Esophagus squamous epithelium (tissue), 5 donors: ENCODE measurements around the gene MAP2K5. TPM values are rescaled to one million over a fixed set of nuclear protein-coding genes. Genes with fewer than 3 reads are reported as not detected.

Experiments
- DNase-seq: peaks from one replicate; lab custom pipeline; 2025; lab: John Stamatoyannopoulos, UW
- H3K27ac ChIP-seq, 4 donors: fragments of 200-600 bp; sonication (generic); one replicate each; pipeline ENCODE4 v1.5.1; 2016 to 2019; ENCODE audit warnings: mild to moderate bottlenecking in 1 of 4
- H3K27me3 ChIP-seq, 4 donors: fragments of 200-600 bp; sonication (generic); 1 replicate in 3 of 4; 2 replicates in 1 of 4; pipeline versions ENCODE4 v1.5.1 to v1.6.0; 2017 to 2021; ENCODE audit warnings: antibody characterized with exemption in 1 of 4
- H3K36me3 ChIP-seq, 3 donors: fragments of 200-600 bp; sonication (generic); one replicate each; pipeline ENCODE4 v1.5.1; 2016 to 2019
- H3K4me1 ChIP-seq, 3 donors: fragments of 200-600 bp; sonication (generic); one replicate each; pipeline ENCODE4 v1.5.1; 2017 to 2019
- H3K4me3 ChIP-seq, 4 donors: fragments of 200-600 bp; sonication (generic); 1 replicate in 3 of 4; 2 replicates in 1 of 4; pipeline ENCODE4 v1.5.1; 2016 to 2019; ENCODE audit warnings: mild to moderate bottlenecking in 2 of 4, moderate library complexity in 1 of 4
- H3K9me3 ChIP-seq, 3 donors: fragments of 200-600 bp; sonication (generic); one replicate each; pipeline ENCODE4 v1.5.1; 2016 to 2019
- POLR2A ChIP-seq, 4 donors: fragments of 450-650 bp; IDR thresholded peaks; one replicate each; pipeline ENCODE4 v1.6.1; 2017; ENCODE audit warnings: antibody characterized with exemption in 4 of 4, mild to moderate bottlenecking in 4 of 4, moderate library complexity in 3 of 4
- WGBS, 2 donors: methylation state at CpG; one replicate each; pipeline ENCODE4 v1.1.5; 2018; 5-methylcytosine and 5-hydroxymethylcytosine counted together
- intact Hi-C: fragments of 100-400 bp; cut with DNase I; formaldehyde crosslinking; loops from one replicate; pipeline ENCODE4 v1.15.0; 2022
- total RNA-seq, 4 donors: library from RNA; depleted of rRNA; stranded (reverse); fragments of >200 nt; gene quantifications; one replicate each; pipeline ENCODE4 v1.1.0, GENCODE V29; 2016
- TF ChIP-seq, protein P1 (sequence below), 6 experiments: fragments of 450-650 bp in 4 of 6; fragments of 200-600 bp in 2 of 6; sonication (generic) in 2 of 6; IDR thresholded peaks; one replicate each; pipeline ENCODE4 v1.5.1; 2016 to 2019; ENCODE audit warnings: antibody characterized with exemption in 6 of 6, mild to moderate bottlenecking in 4 of 6, moderate library complexity in 4 of 6
- donor health status: DM: yes; HTN: yes; CAD: no.

Gene MAP2K5
- total RNA-seq, 4 donors from 2014 or later = 5.8 to 8.0 (median 7.0) TPM

DNA sequence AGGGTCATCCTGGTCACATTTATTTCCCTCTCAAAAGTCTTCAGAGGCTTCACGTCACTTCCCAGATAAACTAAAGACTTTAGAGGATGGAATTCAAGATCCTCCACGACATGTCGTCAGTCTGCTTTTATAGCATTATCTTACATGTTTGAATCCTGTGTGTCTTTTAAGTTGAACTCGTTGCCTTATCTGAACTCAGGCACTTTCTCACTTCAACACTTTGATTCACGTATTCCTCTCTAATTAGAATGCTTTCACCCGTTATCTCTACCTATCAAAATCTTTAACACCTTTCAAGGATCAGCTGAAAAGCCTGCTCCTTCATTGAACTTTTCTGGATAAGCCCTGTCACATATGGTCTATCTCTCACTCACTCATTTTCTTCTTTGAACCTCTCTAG is 97.1 kb downstream of the MAP2K5 start:
- no peaks in the 10 kb centered on the region for H3K9me3 ChIP-seq
- H3K36me3 ChIP-seq = no peaks in the 10 kb centered on the region
- intact Hi-C loops = no loop called here
- no peak overlapping the region for H3K27ac ChIP-seq
- H3K4me1 ChIP-seq = no peaks in the 10 kb centered on the region
- no peak overlapping the region for H3K4me3 ChIP-seq
- TF ChIP-seq POLR2A (IDR thresholded peaks at IDR 0.05) = no peak
- TF ChIP-seq, protein P1, sequence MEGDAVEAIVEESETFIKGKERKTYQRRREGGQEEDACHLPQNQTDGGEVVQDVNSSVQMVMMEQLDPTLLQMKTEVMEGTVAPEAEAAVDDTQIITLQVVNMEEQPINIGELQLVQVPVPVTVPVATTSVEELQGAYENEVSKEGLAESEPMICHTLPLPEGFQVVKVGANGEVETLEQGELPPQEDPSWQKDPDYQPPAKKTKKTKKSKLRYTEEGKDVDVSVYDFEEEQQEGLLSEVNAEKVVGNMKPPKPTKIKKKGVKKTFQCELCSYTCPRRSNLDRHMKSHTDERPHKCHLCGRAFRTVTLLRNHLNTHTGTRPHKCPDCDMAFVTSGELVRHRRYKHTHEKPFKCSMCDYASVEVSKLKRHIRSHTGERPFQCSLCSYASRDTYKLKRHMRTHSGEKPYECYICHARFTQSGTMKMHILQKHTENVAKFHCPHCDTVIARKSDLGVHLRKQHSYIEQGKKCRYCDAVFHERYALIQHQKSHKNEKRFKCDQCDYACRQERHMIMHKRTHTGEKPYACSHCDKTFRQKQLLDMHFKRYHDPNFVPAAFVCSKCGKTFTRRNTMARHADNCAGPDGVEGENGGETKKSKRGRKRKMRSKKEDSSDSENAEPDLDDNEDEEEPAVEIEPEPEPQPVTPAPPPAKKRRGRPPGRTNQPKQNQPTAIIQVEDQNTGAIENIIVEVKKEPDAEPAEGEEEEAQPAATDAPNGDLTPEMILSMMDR (IDR thresholded peaks at IDR 0.05) = no peak
- no peaks in the 10 kb centered on the region for H3K27me3 ChIP-seq
- WGBS, 2 donors = 89 to 92% methylated on average over 6 of the region's 6 CpGs
- DNase-seq = no peak

DNA sequence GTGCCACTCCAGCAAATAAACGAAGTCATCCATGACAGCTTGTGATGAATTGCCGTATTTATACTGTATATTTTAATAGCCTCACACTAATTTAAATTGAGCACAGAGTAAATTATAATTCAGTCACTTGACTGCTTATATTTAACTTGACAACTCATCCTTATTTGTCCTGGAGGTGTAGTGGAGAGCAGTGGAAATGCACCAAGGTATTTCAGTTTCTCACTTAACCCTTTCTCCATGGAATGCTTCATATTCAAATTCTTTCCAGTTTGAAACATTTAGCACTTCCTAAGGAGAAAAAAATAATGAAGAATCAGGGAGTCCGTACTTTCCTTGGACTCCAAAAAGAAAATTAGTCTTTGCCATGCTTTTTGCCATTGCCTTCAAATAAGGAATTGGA is 99.0 kb downstream of the MAP2K5 start:
- 65 to 72% methylated on average over 3 of the region's 3 CpGs for WGBS, 2 donors
- H3K27ac ChIP-seq = no peak overlapping the region
- DNase-seq = no peak

DNA sequence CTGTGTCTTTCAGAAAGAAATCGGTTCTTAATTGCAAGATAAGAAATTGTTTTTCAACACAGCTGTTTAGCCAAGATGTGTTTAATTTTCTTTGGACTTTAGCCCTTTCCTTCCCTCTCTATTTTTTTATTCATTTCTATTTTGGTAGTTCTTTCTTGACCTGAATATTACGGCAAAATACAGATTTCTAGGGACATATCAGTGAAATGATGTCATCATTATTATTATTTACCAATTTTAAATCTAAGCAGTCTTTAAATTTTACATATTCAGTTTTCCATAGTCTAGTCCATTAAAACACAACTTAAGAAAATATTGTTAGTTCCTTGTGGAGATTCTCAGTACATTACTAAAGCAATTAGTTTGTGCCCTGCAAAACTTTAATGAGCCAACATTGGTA is 104.3 kb downstream of the MAP2K5 start:
- Histone ChIP-seq H3K4me1 (no peaks in the 10 kb centered on the region), H3K27ac (no peak overlapping the region), H3K4me3 (no peak overlapping the region), H3K36me3 (peaks cover 0 to 28% (median 0%) of the 10 kb centered on the region in 3 donors), H3K27me3 (no peaks in the 10 kb centered on the region), H3K9me3 (no peaks in the 10 kb centered on the region)
- TF ChIP-seq POLR2A (IDR thresholded peaks at IDR 0.05) = no peak
- TF ChIP-seq, protein P1 (IDR thresholded peaks at IDR 0.05) = no peak
- WGBS, 2 donors = 68 to 80% methylated on average over 2 of the region's 2 CpGs
- intact Hi-C loops = no loop called here
- DNase-seq = no peak

More for the DNA sequence above, 99.0 kb downstream of the MAP2K5 start:
- Histone ChIP-seq H3K27me3 (no peaks in the 10 kb centered on the region), H3K4me3 (no peak overlapping the region), H3K9me3 (no peaks in the 10 kb centered on the region), H3K36me3 (no peaks in the 10 kb centered on the region), H3K4me1 (no peaks in the 10 kb centered on the region)
- intact Hi-C loops = no loop called here
- no peak for TF ChIP-seq POLR2A (IDR thresholded peaks at IDR 0.05)
- TF ChIP-seq, protein P1 (IDR thresholded peaks at IDR 0.05) = no peak

DNA sequence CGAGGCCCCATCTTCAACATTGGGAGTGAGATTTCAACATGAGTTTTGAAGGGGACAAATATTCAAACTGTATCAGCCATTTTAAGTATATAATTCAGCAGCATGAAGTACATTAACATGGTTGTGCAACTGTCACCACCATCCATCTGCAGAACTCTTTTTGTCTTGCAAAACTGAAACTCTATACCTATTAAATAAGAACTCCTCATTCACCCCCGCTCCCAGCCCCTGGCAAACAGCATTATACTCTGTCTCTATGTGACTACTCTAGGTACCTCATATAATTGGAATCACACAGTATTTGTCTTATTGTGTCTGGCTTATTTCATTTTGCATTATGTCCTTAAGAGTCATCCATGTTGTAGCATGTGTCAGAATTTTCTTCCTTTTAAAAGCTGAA is 110.1 kb downstream of the MAP2K5 start:
- no peak overlapping the region for H3K27ac ChIP-seq
- H3K36me3 ChIP-seq = peaks cover 0 to 55% (median 0%) of the 10 kb centered on the region in 3 donors
- intact Hi-C loops = no loop called here
- no peak overlapping the region for H3K4me3 ChIP-seq
- H3K27me3 ChIP-seq = no peaks in the 10 kb centered on the region
- 98 to 100% methylated on average over 2 of the region's 2 CpGs for WGBS, 2 donors
- TF ChIP-seq, protein P1 (IDR thresholded peaks at IDR 0.05) = no peak
- no peak for TF ChIP-seq POLR2A (IDR thresholded peaks at IDR 0.05)
- H3K9me3 ChIP-seq = peaks cover 0 to 14% (median 0%) of the 10 kb centered on the region in 3 donors
- no peak for DNase-seq
- H3K4me1 ChIP-seq = no peaks in the 10 kb centered on the region

DNA sequence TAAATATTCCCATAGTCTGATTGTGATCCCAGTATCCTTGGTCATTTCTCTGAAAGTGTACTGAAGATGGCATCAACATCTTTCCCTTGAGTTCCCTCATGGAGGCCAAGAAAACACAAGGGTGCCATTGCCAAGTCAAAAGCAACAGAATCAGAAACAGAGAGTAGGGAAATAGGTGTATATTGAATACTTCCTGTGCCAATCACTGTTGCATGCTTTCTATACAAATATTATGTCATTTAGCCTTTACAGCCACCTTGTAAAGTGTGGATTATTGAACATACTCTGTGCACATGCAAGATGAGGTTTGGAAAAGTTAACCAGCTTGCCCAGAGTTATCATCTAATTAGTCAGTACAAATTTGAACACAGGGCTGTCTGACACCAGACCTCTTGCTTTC is 117.9 kb downstream of the MAP2K5 start:
- Histone ChIP-seq H3K4me1 (no peaks in the 10 kb centered on the region), H3K36me3 (peaks cover 0 to 47% (median 0%) of the 10 kb centered on the region in 3 donors), H3K9me3 (peaks cover 0 to 6% (median 0%) of the 10 kb centered on the region in 3 donors), H3K4me3 (no peak overlapping the region), H3K27me3 (no peaks in the 10 kb centered on the region), H3K27ac (no peak overlapping the region)
- no peak for TF ChIP-seq POLR2A (IDR thresholded peaks at IDR 0.05)
- TF ChIP-seq, protein P1 (IDR thresholded peaks at IDR 0.05) = no peak
- intact Hi-C loops = no loop called here
- no peak for DNase-seq
